ENCODE results near the gene KDM4C.

Gene KDM4C

GRCh38 chr9:6902423-6902822, 144.7 kb downstream of the KDM4C start:
- no peak for DNase-seq (ENCODE audit: low read depth, low spot score)

- no peak for DNase-seq (ENCODE audit: low read depth, low spot score)
Observed at GRCh38 chr9:6904371-6904770, 146.6 kb downstream of the KDM4C start.

DNA sequence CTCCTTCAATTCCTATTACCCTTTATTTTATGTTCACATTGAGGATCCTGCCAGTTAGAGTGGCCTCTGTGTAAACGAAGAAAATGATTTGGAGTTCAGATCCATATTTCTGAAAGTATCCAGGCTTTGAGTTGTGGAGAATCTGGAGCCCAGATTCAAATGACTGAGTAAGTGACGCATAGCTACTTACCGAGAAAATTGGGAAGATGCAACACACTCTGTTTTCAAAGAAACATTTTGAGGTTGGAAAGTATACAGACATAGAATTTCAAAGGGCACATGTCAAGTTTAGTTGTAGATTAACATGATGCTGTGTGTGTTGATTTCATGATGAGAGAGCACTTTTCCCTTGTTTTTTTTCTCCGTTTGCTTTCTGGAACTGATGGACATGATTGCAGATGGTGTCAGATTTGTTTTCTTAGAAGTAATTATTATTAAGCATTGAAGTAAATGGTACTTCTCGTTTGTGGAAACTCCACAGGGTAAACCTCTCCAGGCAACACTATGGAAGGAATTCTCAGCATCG, 148.1 kb downstream of the KDM4C start:
- DNase-seq (ENCODE audit: low read depth, low spot score): no peak

DNA sequence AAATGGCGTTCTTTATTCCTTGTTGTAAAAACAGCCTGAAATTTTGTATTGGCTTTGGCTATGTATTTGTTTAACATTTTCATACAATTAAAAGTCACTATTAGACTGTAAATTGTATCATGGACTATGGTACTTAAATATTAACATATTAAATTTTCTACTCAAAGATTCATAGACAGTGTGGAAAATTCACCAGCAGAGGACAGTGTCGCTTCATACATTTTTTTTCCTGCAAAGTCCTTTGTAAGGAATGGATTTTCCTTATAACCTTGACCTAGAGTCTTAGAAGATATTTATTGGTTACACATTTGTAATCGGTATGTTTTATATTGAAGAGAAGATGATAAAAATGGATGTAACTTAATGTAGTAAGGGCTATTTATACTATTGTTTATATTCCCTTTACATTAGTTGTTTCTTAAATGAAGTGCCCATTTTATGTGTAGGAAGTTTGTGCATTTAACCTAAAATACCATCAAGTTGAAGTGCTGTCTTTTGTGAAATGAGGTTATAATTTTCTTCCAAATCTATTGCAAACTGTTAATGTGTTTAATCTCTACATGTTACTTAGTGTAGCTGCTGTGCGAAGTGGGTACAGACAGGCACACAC, 150.1 kb downstream of the KDM4C start:
- DNase-seq (ENCODE audit: low read depth, low spot score): no peak

- no peak for DNase-seq (ENCODE audit: low read depth, low spot score)
Observed at GRCh38 chr9:6909181-6909580, 151.4 kb downstream of the KDM4C start.

- no peak for DNase-seq (ENCODE audit: low read depth, low spot score)
Observed at GRCh38 chr9:6910032-6910431, 152.3 kb downstream of the KDM4C start.

- DNase-seq (ENCODE audit: low read depth, low spot score): no peak
Observed at GRCh38 chr9:6910497-6910896, 152.7 kb downstream of the KDM4C start.

GRCh38 chr9:6911901-6912638, 154.3 kb downstream of the KDM4C start:
- no peak for DNase-seq (ENCODE audit: low read depth, low spot score)

GRCh38 chr9:6915635-6916034, 157.9 kb downstream of the KDM4C start:
- DNase-seq (ENCODE audit: low read depth, low spot score): no peak

- no peak for DNase-seq (ENCODE audit: low read depth, low spot score)
Observed at GRCh38 chr9:6917162-6917561, 159.4 kb downstream of the KDM4C start.

GRCh38 chr9:6920041-6920440, 162.3 kb downstream of the KDM4C start:
- no peak for DNase-seq (ENCODE audit: low read depth, low spot score)

GRCh38 chr9:6921315-6921714, 163.5 kb downstream of the KDM4C start:
- no peak for DNase-seq (ENCODE audit: low read depth, low spot score)

- DNase-seq (ENCODE audit: low read depth, low spot score): no peak
Observed at GRCh38 chr9:6922124-6922676, 164.4 kb downstream of the KDM4C start.

- DNase-seq (ENCODE audit: low read depth, low spot score): no peak
Observed at GRCh38 chr9:6922680-6923079, 164.9 kb downstream of the KDM4C start.

DNA sequence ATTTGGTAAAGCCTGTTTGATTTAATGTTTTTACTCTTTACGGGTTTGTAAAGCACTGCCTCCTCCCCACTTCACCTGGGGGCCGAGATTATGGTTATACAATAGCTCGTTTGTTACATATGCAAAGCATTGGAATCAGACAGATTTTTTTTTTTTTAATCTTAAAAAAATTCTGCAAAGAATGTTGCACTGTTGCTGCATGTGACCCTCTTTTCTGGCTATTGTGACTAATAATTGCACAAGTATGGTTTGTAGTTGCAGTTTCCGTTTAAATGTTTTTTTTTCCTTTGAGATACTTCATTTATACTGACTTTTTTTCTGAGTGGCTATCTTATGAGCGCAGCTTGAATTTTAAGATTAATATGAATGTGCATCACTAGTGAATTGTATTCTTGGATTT, 165.3 kb downstream of the KDM4C start:
- DNase-seq (ENCODE audit: low read depth, low spot score): no peak

DNA sequence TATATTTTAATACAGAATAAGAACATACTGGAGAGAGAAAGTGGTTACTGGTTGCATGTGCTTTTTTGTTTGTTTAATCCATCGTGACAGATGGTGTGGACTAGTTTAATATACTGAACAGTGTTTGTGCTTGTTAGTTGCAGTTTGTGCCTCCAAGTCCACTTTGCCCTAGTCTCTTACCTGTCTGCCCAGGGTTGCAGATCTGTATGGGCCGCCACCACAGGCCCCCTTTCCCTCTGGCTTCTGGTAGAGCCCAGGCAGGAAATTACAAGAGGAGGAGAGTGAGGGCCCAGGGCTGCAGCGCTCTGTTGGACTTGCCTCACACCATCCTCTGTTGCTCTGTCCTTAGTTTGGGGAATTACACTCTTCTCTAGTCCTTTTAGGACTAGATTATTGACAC, 166.4 kb downstream of the KDM4C start:
- no peak for DNase-seq (ENCODE audit: low read depth, low spot score)

DNA sequence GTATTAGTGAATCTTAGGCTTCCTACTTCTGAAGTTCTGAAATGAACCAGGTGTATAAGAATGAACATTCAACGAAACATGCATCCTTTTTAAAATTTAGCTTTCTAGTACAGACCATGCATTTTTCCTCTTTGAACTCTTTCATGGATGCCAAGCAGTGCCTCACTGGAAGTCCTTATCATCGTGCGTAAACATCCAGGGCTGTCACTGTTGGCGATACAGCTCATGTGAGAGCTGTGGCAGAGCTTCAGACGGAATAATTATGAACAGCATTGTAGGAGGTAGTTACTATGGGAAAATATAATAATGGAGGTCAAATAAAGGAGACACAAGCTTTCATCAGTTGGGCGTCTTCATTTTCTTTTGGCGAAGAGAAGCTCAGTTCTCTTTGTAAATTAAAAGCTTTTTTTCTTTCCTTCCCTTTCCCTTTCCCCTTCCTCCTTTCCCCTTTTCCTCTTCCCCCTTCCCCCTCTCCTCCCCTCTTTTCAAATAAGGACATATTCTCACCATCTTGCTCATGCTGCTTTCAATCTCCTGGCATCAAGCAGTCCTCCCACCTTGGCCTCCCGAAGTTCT, 167.3 kb downstream of the KDM4C start:
- DNase-seq (ENCODE audit: low read depth, low spot score): no peak

DNA sequence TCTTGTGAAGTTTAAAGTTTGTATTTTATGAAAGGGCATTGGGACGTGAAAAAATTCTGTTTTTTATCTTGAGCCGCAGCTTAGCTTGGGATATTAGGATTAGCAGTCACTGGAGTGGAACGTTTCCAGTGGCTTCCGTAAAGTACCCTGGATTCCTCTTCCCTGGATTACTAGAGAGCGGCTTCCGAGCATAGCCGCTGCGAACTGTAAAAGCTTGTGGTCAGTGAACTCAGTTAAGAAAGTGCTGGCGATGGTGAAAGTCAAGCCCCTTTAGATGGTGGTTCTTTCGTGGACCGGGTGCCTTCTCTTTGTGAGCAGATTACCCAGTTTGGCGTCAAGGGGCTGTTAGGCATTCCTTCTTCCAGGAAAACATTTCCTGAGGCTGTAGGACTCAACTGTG, 168.1 kb downstream of the KDM4C start:
- DNase-seq (ENCODE audit: low read depth, low spot score): no peak

GRCh38 chr9:6926436-6926835, 168.7 kb downstream of the KDM4C start:
- DNase-seq (ENCODE audit: low read depth, low spot score): no peak

- DNase-seq (ENCODE audit: low read depth, low spot score): no peak
Observed at GRCh38 chr9:6927838-6928237, 170.1 kb downstream of the KDM4C start.

GRCh38 chr9:6928863-6929262, 171.1 kb downstream of the KDM4C start:
- DNase-seq (ENCODE audit: low read depth, low spot score): no peak

- DNase-seq (ENCODE audit: low read depth, low spot score): no peak
Observed at GRCh38 chr9:6929441-6930215, 171.9 kb downstream of the KDM4C start.
